Sigmoid colon (tissue), 7 donors: Measurements from ENCODE around the gene ACADS. TPM values are rescaled to one million over a fixed set of nuclear protein-coding genes. Genes with fewer than 3 reads are reported as not detected.

Source experiments
- DNase-seq: peaks from one replicate; pipeline ENCODE4 v3.0.0-alpha.2; 2019
- H3K27ac ChIP-seq, 4 donors: fragments of 200-600 bp; sonication (generic); one replicate each; pipeline ENCODE4 v1.5.1; 2016 to 2019; ENCODE audit warnings: mild to moderate bottlenecking in 1 of 4
- H3K27me3 ChIP-seq, 3 donors: fragments of 200-600 bp; sonication (generic); one replicate each; pipeline ENCODE4 v1.5.1; 2019; ENCODE audit warnings: mild to moderate bottlenecking in 1 of 3
- H3K36me3 ChIP-seq, 4 donors: fragments of 200-600 bp; sonication (generic); one replicate each; pipeline ENCODE4 v1.5.1; 2016 to 2019
- H3K4me1 ChIP-seq, 4 donors: fragments of 200-600 bp; sonication (generic); one replicate each; pipeline ENCODE4 v1.5.1; 2017 to 2019
- H3K4me3 ChIP-seq, 4 donors: fragments of 200-600 bp; sonication (generic); one replicate each; pipeline ENCODE4 v1.5.1; 2017 to 2019; ENCODE audit warnings: mild to moderate bottlenecking in 2 of 4, moderate library complexity in 1 of 4
- H3K9me3 ChIP-seq, 4 donors: fragments of 200-600 bp in 3 of 4; sonication (generic) in 3 of 4; one replicate each; pipeline versions ENCODE4 v1.5.1 to v1.6.1; 2013 to 2019
- EP300 ChIP-seq, 4 donors: sonication (generic); formaldehyde crosslinking; IDR thresholded peaks; one replicate each; pipeline ENCODE4 v1.6.1; 2017; ENCODE audit warnings: antibody characterized with exemption in 4 of 4
- POLR2A ChIP-seq, 2 donors: fragments of 450-650 bp; IDR thresholded peaks; one replicate each; pipeline ENCODE4 v1.6.1; 2016; ENCODE audit warnings: antibody characterized with exemption in 2 of 2, mild to moderate bottlenecking in 2 of 2, moderate library complexity in 2 of 2
- POLR2AphosphoS5 ChIP-seq, 4 donors: sonication (generic); formaldehyde crosslinking; IDR thresholded peaks; one replicate each; pipeline ENCODE4 v1.6.1; 2017; ENCODE audit warnings: antibody characterized with exemption in 4 of 4
- WGBS, 2 donors: extraction: QIAGEN DNeasy Blood & Tissue Kit; methylation state at CpG; one replicate each; pipeline ENCODE4 v1.1.7; 2013; 5-methylcytosine and 5-hydroxymethylcytosine counted together
- intact Hi-C: fragments of 100-400 bp; cut with DNase I; formaldehyde crosslinking; loops from one replicate; pipeline ENCODE4 v1.15.1; 2023
- polyA plus RNA-seq, 3 donors: library from polyadenylated mRNA; stranded (reverse); fragments of 200-250 nt; gene quantifications; one replicate each; pipeline ENCODE4 v1.2.3, GENCODE V29; 2013
- total RNA-seq, 4 donors: library from RNA; depleted of rRNA; stranded (reverse); fragments of >200 nt; gene quantifications; one replicate each; pipeline ENCODE4 v1.1.0, GENCODE V29; 2016
- TF ChIP-seq, protein P1 (sequence below), 4 experiments: fragments of 450-650 bp in 3 of 4; fragments of 200-600 bp in 1 of 4; IDR thresholded peaks; one replicate each; pipeline ENCODE4 v1.5.1; 2016 to 2019; ENCODE audit warnings: antibody characterized with exemption in 4 of 4, mild to moderate bottlenecking in 3 of 4, moderate library complexity in 2 of 4
- donor health status: healthy with polysubstance abuse.
- donor health status: Bipolar disorder and iron deficiency.
- donor health status: healthy.

Gene ACADS
- total and polyA plus RNA-seq, 7 donors, result 36.8 to 325 (median 40.3) TPM

DNA sequence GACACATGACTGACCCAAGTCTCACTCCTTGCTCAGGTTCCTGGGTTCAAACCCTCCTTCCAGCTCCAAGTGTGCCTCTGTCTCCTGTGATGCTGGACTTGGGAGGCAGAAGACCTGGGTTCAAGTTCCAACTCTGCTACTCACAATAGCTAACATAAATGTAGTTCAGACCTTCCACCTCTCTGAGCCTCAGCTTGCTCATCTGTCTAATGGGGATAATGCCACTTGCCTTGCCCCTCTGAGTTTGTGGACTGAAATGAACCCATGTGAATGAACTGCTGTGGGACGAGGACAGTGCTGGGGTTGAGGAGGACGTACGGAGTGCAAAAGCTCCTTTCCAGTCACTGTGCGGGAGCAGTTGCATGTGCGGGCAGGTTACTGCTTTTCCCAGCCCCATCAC, 40.9 kb downstream of the ACADS start:
- no peak for DNase-seq
- H3K36me3 ChIP-seq, result peaks cover 15 to 70% (median 32%) of the 10 kb centered on the region in 4 donors
- TF ChIP-seq, protein P1, sequence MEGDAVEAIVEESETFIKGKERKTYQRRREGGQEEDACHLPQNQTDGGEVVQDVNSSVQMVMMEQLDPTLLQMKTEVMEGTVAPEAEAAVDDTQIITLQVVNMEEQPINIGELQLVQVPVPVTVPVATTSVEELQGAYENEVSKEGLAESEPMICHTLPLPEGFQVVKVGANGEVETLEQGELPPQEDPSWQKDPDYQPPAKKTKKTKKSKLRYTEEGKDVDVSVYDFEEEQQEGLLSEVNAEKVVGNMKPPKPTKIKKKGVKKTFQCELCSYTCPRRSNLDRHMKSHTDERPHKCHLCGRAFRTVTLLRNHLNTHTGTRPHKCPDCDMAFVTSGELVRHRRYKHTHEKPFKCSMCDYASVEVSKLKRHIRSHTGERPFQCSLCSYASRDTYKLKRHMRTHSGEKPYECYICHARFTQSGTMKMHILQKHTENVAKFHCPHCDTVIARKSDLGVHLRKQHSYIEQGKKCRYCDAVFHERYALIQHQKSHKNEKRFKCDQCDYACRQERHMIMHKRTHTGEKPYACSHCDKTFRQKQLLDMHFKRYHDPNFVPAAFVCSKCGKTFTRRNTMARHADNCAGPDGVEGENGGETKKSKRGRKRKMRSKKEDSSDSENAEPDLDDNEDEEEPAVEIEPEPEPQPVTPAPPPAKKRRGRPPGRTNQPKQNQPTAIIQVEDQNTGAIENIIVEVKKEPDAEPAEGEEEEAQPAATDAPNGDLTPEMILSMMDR (IDR thresholded peaks at IDR 0.05), result no peak
- TF ChIP-seq POLR2A (IDR thresholded peaks at IDR 0.05) (no peak), EP300 (IDR thresholded peaks at IDR 0.05) (no peak), POLR2AphosphoS5 (IDR thresholded peaks at IDR 0.05) (no peak)
- no peaks in the 10 kb centered on the region for H3K9me3 ChIP-seq
- no peak overlapping the region for H3K27ac ChIP-seq
- H3K4me1 ChIP-seq, result peaks cover 0 to 9% (median 8%) of the 10 kb centered on the region in 4 donors
- H3K4me3 ChIP-seq, result no peak overlapping the region
- 77 to 87% methylated on average over 5 of the region's 5 CpGs for WGBS, 2 donors
- H3K27me3 ChIP-seq, result no peaks in the 10 kb centered on the region
- intact Hi-C loops, result no loop called here

DNA sequence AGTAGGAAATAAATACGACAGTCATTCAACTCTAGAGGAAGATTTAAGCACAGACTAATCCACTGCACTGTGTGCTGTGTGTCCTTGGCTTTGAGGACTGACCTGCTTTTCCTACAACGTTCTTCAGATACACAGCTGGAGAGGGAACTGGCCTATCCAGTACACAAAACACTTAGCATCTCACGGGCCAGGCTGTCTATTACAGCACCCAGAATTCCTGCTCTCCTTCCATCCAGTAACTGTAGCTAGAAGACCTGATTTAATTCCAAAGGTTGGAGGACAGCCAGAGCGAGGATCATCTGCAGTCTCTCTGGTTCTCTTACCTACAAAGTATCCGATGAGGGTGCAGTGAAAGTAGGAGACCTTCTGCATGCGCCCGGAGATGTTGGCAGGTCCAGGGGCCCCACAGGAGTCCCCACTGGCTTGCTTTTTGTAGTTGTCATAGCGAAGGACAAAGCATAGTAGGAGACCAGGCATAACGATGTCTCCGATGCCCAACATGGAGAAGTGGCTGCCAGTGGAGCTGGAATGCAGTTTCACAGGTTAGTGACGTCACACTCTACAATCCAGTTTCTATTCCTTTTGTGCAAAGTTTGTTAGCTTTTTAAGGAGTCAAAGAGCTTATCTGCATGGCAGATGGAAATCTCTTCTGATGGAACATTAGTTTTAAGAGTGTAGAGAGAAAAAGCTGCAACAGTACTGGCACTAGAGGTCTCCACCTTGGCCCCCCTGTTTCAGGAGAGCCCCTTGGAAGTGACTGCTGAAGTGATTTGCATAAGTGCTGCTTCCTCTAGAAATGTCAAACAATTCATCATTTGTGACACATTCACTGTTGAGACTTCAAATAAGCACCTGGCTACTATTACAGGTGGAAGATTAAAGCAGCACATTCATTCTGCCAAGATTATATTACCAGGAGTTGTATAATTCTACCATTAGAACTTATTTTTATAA, 41.7 kb downstream of the ACADS start:
- Histone ChIP-seq H3K4me1 (peaks cover 0 to 1% (median under 1%) of the 10 kb centered on the region in 4 donors), H3K27me3 (no peaks in the 10 kb centered on the region), H3K36me3 (peaks cover 15 to 73% (median 32%) of the 10 kb centered on the region in 4 donors), H3K4me3 (no peak overlapping the region), H3K9me3 (no peaks in the 10 kb centered on the region), H3K27ac (no peak overlapping the region)
- TF ChIP-seq POLR2A (IDR thresholded peaks at IDR 0.05) (no peak), POLR2AphosphoS5 (IDR thresholded peaks at IDR 0.05) (no peak), EP300 (IDR thresholded peaks at IDR 0.05) (no peak)
- TF ChIP-seq, protein P1 (IDR thresholded peaks at IDR 0.05), result no peak
- 65 to 85% methylated on average over 11 of the region's 11 CpGs for WGBS, 2 donors
- no peak for DNase-seq
- intact Hi-C loops, result no loop called here

DNA sequence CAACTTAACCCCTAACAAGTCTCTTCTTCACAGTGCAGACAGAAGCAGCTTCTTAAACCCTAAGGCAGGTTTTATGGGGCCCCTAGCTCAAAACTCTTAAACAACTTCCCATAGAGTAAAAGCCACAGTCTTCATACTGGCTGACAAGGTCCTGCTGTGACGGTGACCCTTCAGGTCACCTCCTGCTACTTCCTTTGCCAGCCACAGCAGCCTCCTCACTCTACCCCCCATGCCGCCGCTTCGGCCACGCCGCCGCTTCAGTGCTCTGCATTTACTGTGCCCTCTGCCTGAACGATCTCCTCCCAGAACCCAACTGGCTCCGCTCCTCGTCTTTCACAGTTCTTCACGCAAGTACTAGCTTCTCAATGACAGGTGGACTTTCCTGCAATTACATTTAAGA, 45.5 kb downstream of the ACADS start:
- no peak for DNase-seq
- no peaks in the 10 kb centered on the region for H3K27me3 ChIP-seq
- intact Hi-C loops, result no loop called here
- peaks cover 13 to 44% (median 26%) of the 10 kb centered on the region in 4 donors for H3K36me3 ChIP-seq
- no peak overlapping the region for H3K4me3 ChIP-seq
- TF ChIP-seq POLR2A (IDR thresholded peaks at IDR 0.05) (no peak), EP300 (IDR thresholded peaks at IDR 0.05) (no peak), POLR2AphosphoS5 (IDR thresholded peaks at IDR 0.05) (no peak)
- TF ChIP-seq, protein P1 (IDR thresholded peaks at IDR 0.05), result no peak
- no peak overlapping the region for H3K27ac ChIP-seq
- H3K9me3 ChIP-seq, result no peaks in the 10 kb centered on the region
- no peaks in the 10 kb centered on the region for H3K4me1 ChIP-seq
- 86 to 89% methylated on average over 11 of the region's 11 CpGs for WGBS, 2 donors

DNA sequence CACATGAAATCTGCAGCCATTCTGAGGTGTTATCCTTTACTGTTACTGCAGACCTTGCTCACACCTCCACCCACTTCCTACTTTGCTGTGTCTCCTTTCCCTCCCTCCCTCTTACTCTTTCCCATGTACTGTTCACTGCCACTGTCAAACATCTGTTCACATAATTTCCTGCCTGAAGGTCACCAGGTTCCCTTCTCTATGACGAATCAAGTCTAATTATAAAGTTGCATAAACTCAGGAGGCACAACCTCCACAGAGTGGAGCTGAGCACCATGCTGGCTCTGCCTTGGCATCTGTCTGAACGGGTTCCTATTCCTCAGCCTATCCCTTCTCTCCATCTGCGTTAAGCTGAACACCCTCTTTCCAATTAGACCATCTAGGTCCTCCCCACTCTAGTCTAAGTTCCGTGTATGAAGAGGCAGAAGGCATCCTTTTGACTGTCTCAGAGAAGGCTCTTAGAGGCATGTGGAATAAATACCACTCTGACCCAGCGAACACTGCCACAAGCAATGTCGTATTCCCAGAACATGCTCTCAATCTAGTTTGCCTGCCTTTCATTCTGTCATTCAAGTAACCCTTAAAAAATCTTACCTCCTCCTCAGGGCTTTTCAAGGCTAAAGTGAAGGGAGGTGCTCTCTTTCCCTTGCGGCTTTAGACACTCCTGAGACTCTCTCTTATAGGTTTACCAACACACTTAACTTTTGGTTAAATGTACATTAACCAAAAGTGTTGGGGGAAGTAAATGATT, 48.7 kb downstream of the ACADS start:
- H3K27ac ChIP-seq, result no peak overlapping the region
- H3K27me3 ChIP-seq, result no peaks in the 10 kb centered on the region
- TF ChIP-seq, protein P1 (IDR thresholded peaks at IDR 0.05), result no peak
- TF ChIP-seq POLR2A (IDR thresholded peaks at IDR 0.05), result no peak
- TF ChIP-seq POLR2AphosphoS5 (IDR thresholded peaks at IDR 0.05), result no peak
- no peak for TF ChIP-seq EP300 (IDR thresholded peaks at IDR 0.05)
- DNase-seq, result no peak
- 79 to 88% methylated on average over 7 of the region's 7 CpGs for WGBS, 2 donors
- no peaks in the 10 kb centered on the region for H3K9me3 ChIP-seq
- intact Hi-C loops, result no loop called here
- H3K4me1 ChIP-seq, result no peaks in the 10 kb centered on the region
- peaks cover 0 to 15% (median 0%) of the 10 kb centered on the region in 4 donors for H3K36me3 ChIP-seq
- no peak overlapping the region for H3K4me3 ChIP-seq
